ENCODE results near the gene TRAPPC3. TPM values are rescaled to one million over a fixed set of nuclear protein-coding genes. Genes with fewer than 3 reads are reported as not detected.
A peak's percentile ranks its signal among the peaks of the same experiment; 100 is the strongest.

Gene TRAPPC3
- total and polyA plus RNA-seq, 2 donors from 2014 or later, result 58.4 to 102 TPM

DNA sequence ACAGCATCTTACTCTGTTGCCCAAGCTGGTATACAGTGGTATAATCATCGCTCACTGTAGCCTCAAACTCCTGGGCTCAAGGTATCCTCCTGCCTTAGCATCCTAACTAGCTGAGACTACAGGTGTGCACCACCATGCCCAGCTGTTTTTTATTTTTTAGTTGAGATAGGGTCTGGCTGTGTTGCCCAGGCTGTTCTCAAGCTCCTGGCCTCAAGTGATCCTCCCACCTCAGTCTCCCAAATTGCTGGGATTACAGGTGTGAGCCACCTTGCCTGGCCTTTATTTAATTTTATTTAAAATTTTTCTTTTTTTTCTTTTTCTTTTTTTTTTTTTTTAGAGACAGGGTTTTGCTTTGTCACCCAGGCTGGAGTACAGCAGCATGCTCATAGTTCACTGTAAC lies 15.9 kb upstream of the TRAPPC3 start:
- Histone ChIP-seq H3K9me3 (ENCODE audit: control insufficient read depth in 2 of 3, insufficient read depth in 1 of 3, low read length in 3 of 3) (no peaks in the 10 kb centered on the region), H3K4me3 (ENCODE audit: low read length in 3 of 3) (no peak overlapping the region), H3K27me3 (ENCODE audit: control insufficient read depth, insufficient read depth, low read length) (no peaks in the 10 kb centered on the region), H3K4me1 (ENCODE audit: control insufficient read depth in 2 of 3, insufficient read depth in 2 of 3, low read depth in 1 of 3, low read length in 3 of 3) (peaks cover 0 to 21% (median 19%) of the 10 kb centered on the region in 3 donors), H3K27ac (ENCODE audit: low read depth in 2 of 2, low read length in 2 of 2) (no peak overlapping the region), H3K9ac (ENCODE audit: low read length in 3 of 3) (no peak overlapping the region), H3K36me3 (ENCODE audit: control insufficient read depth in 2 of 3, insufficient read depth in 3 of 3, low read length in 3 of 3) (peaks cover 0 to 2% (median 0%) of the 10 kb centered on the region in 3 donors)
- no peak for DNase-seq
- intact Hi-C loops (cut with DNase I), result no loop called here
- no peak for FAIRE-seq
- TF ChIP-seq, protein P1, sequence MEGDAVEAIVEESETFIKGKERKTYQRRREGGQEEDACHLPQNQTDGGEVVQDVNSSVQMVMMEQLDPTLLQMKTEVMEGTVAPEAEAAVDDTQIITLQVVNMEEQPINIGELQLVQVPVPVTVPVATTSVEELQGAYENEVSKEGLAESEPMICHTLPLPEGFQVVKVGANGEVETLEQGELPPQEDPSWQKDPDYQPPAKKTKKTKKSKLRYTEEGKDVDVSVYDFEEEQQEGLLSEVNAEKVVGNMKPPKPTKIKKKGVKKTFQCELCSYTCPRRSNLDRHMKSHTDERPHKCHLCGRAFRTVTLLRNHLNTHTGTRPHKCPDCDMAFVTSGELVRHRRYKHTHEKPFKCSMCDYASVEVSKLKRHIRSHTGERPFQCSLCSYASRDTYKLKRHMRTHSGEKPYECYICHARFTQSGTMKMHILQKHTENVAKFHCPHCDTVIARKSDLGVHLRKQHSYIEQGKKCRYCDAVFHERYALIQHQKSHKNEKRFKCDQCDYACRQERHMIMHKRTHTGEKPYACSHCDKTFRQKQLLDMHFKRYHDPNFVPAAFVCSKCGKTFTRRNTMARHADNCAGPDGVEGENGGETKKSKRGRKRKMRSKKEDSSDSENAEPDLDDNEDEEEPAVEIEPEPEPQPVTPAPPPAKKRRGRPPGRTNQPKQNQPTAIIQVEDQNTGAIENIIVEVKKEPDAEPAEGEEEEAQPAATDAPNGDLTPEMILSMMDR (IDR thresholded peaks at IDR 0.05; ENCODE audit: borderline replicate concordance, extremely low read depth, insufficient read depth), result no peak

DNA sequence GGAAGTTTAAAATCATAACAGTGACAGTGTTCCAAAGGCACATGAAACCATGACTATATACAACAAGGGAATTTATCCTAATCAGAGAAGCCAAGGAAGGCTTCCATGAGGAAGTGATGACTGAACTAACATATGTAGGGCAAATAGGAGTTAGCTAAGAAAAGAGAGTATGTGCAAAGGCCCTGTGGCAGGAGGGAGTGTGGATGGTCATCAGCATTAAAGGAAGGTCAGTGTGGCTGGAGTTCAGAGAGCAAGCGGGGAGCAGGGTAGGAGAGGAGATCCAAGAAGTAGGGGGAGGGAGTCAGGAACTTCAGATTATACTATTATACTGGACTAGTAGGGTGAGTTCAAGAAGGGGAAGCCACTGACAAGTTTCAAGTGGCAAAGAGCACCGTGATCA lies 15.1 kb upstream of the TRAPPC3 start:
- no peak overlapping the region for H3K27ac ChIP-seq (ENCODE audit: low read depth in 2 of 2, low read length in 2 of 2)
- H3K36me3 ChIP-seq (ENCODE audit: control insufficient read depth in 2 of 3, insufficient read depth in 3 of 3, low read length in 3 of 3), result peaks cover 0 to 4% (median 2%) of the 10 kb centered on the region in 3 donors
- H3K4me3 ChIP-seq (ENCODE audit: low read length in 3 of 3), result no peak overlapping the region
- DNase-seq (no peak), FAIRE-seq (no peak)
- peaks cover 0 to 26% (median 23%) of the 10 kb centered on the region in 3 donors for H3K4me1 ChIP-seq (ENCODE audit: control insufficient read depth in 2 of 3, insufficient read depth in 2 of 3, low read depth in 1 of 3, low read length in 3 of 3)
- H3K9ac ChIP-seq (ENCODE audit: low read length in 3 of 3), result no peak overlapping the region
- H3K9me3 ChIP-seq (ENCODE audit: control insufficient read depth in 2 of 3, insufficient read depth in 1 of 3, low read length in 3 of 3), result no peaks in the 10 kb centered on the region
- intact Hi-C loops (cut with DNase I), result no loop called here
- H3K27me3 ChIP-seq (ENCODE audit: control insufficient read depth, insufficient read depth, low read length), result no peaks in the 10 kb centered on the region
- TF ChIP-seq, protein P1 (IDR thresholded peaks at IDR 0.05; ENCODE audit: borderline replicate concordance, extremely low read depth, insufficient read depth), result no peak

DNA sequence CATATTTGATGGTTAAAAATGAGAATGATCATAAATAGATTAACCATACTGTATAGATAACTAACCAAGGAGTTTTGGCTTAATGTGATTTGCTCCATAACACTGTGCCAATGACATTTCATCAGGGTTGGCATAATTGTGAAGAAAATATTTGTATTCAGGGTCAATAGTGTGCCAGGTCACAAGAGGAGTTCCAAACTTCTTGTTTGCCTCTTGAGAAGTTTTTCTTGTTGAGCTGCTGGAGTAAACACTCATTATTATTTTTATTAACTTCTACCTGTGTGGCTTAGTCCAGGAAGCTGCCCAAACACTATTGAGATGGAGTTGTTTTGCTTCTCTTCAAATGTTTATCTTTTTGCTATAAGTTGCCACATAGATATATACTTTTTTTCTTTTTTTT lies 14.1 kb upstream of the TRAPPC3 start:
- H3K9ac ChIP-seq (ENCODE audit: low read length in 3 of 3), result peak overlapping the region in 1 of 3 donors; percentile 15

More for the DNA sequence above, 14.1 kb upstream of the TRAPPC3 start:
- Histone ChIP-seq H3K4me3 (ENCODE audit: low read length in 3 of 3) (no peak overlapping the region), H3K27ac (ENCODE audit: low read depth in 2 of 2, low read length in 2 of 2) (no peak overlapping the region), H3K4me1 (ENCODE audit: control insufficient read depth in 2 of 3, insufficient read depth in 2 of 3, low read depth in 1 of 3, low read length in 3 of 3) (peaks cover 0 to 27% (median 26%) of the 10 kb centered on the region in 3 donors), H3K9me3 (ENCODE audit: control insufficient read depth in 2 of 3, insufficient read depth in 1 of 3, low read length in 3 of 3) (no peaks in the 10 kb centered on the region), H3K36me3 (ENCODE audit: control insufficient read depth in 2 of 3, insufficient read depth in 3 of 3, low read length in 3 of 3) (peaks cover 0 to 5% (median 2%) of the 10 kb centered on the region in 3 donors), H3K27me3 (ENCODE audit: control insufficient read depth, insufficient read depth, low read length) (no peaks in the 10 kb centered on the region)
- intact Hi-C loops (cut with DNase I), result no loop called here
- FAIRE-seq (no peak), DNase-seq (no peak)
- TF ChIP-seq, protein P1 (IDR thresholded peaks at IDR 0.05; ENCODE audit: borderline replicate concordance, extremely low read depth, insufficient read depth), result no peak

All from kidney (tissue), 14 donors.